BE2C (cell line): ENCODE data around the gene EPN3.
A peak's percentile ranks its signal among the peaks of the same experiment; 100 is the strongest.

ENCODE experiments used
- DNase-seq: peaks from one replicate; pipeline ENCODE4 v3.0.0-alpha.2; 2020
- H3K27me3 ChIP-seq: fragments of 250-450 bp; sonication (Bioruptor Pico); 2 replicates; pipeline ENCODE4 v1.5.1; 2020; ENCODE audit warnings: mild to moderate bottlenecking
- H3K36me3 ChIP-seq: fragments of 250-450 bp; sonication (Bioruptor Pico); 2 replicates; pipeline ENCODE4 v1.5.1; 2020; ENCODE audit warnings: mild to moderate bottlenecking
- H3K4me1 ChIP-seq: fragments of 250-450 bp; sonication (Bioruptor Pico); 2 replicates; pipeline ENCODE4 v1.5.1; 2020
- H3K4me3 ChIP-seq: 2 replicates; pipeline ENCODE4 v1.5.1; 2011; ENCODE audit warnings: low read depth, low read length
- H3K9me3 ChIP-seq: fragments of 250-450 bp; sonication (Bioruptor Pico); 2 replicates; pipeline ENCODE4 v1.5.1; 2020
- TF ChIP-seq, protein P1 (sequence below): IDR thresholded peaks from 2 replicates; pipeline ENCODE4 v1.5.1; 2012; ENCODE audit warnings: mild to moderate bottlenecking, low read depth, low read length

Gene EPN3

GRCh38 chr17:50593321-50593720 lies 60.8 kb downstream of the EPN3 start:
- H3K9me3 ChIP-seq: no peaks in the 10 kb centered on the region
- no peaks in the 10 kb centered on the region for H3K36me3 ChIP-seq
- peaks cover 24% of the 10 kb centered on the region for H3K4me1 ChIP-seq
- TF ChIP-seq, protein P1, sequence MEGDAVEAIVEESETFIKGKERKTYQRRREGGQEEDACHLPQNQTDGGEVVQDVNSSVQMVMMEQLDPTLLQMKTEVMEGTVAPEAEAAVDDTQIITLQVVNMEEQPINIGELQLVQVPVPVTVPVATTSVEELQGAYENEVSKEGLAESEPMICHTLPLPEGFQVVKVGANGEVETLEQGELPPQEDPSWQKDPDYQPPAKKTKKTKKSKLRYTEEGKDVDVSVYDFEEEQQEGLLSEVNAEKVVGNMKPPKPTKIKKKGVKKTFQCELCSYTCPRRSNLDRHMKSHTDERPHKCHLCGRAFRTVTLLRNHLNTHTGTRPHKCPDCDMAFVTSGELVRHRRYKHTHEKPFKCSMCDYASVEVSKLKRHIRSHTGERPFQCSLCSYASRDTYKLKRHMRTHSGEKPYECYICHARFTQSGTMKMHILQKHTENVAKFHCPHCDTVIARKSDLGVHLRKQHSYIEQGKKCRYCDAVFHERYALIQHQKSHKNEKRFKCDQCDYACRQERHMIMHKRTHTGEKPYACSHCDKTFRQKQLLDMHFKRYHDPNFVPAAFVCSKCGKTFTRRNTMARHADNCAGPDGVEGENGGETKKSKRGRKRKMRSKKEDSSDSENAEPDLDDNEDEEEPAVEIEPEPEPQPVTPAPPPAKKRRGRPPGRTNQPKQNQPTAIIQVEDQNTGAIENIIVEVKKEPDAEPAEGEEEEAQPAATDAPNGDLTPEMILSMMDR: no peak
- no peak overlapping the region for H3K4me3 ChIP-seq
- no peaks in the 10 kb centered on the region for H3K27me3 ChIP-seq
- peak; percentile 81 for DNase-seq
